Activated CD4-positive, alpha-beta T cell treated with anti-CD3 and anti-CD28 coated beads, Interleukin-2, Interleukin-6, amounts not matched to agents 100 ng/mL and 50 ng/mL, durations not matched to agents 16 hours and 8 hours (primary cell): ENCODE measurements around the gene RFTN2.
"Not testable (repeated sequence)": the region's sequence is repeated elsewhere in the genome, so short reads cannot be mapped to it uniquely, and the experiment has no call there.

Experiments
- DNase-seq: peaks from one replicate; pipeline ENCODE4 v3.0.0-alpha.2; 2020

RFTN2 gene

GRCh38 chr2:197601726-197602125 lies 73.7 kb downstream of the RFTN2 start:
- DNase-seq, result no peak

- DNase-seq, result no peak
Measured at GRCh38 chr2:197600306-197600705, 75.1 kb downstream of the RFTN2 start.

- peak; percentile 32 for DNase-seq
Measured at GRCh38 chr2:197599285-197599965, 76.0 kb downstream of the RFTN2 start.

- no peak for DNase-seq
Measured at GRCh38 chr2:197598450-197598849, 76.9 kb downstream of the RFTN2 start.

- no peak for DNase-seq
Measured at GRCh38 chr2:197597166-197597565, 78.2 kb downstream of the RFTN2 start.

- DNase-seq, result no peak
Measured at GRCh38 chr2:197596766-197597165, 78.6 kb downstream of the RFTN2 start.

- DNase-seq, result no peak
Measured at GRCh38 chr2:197591339-197592072, 83.9 kb downstream of the RFTN2 start.

- not testable (repeated sequence) for DNase-seq
Measured at GRCh38 chr2:197587255-197587654, 88.1 kb downstream of the RFTN2 start.

GRCh38 chr2:197580166-197580565 lies 95.2 kb downstream of the RFTN2 start:
- DNase-seq, result not testable (repeated sequence)

- not testable (repeated sequence) for DNase-seq
Measured at GRCh38 chr2:197578294-197578693, 97.1 kb downstream of the RFTN2 start.

- DNase-seq, result no peak
Measured at GRCh38 chr2:197577446-197577845, 97.9 kb downstream of the RFTN2 start.

- DNase-seq, result no peak
Measured at GRCh38 chr2:197576631-197577030, 98.8 kb downstream of the RFTN2 start.

- no peak for DNase-seq
Measured at GRCh38 chr2:197575987-197576386, 99.4 kb downstream of the RFTN2 start.

- DNase-seq, result no peak
Measured at GRCh38 chr2:197573608-197574007, 101.8 kb downstream of the RFTN2 start.

- DNase-seq, result no peak
Measured at GRCh38 chr2:197571627-197572271, 103.6 kb downstream of the RFTN2 start.

- no peak for DNase-seq
Measured at GRCh38 chr2:197560146-197560665, 115.2 kb downstream of the RFTN2 start.

GRCh38 chr2:197559681-197560080 lies 115.7 kb downstream of the RFTN2 start:
- no peak for DNase-seq

- DNase-seq, result no peak
Measured at GRCh38 chr2:197558393-197558792, 117.0 kb downstream of the RFTN2 start.

- DNase-seq, result no peak
Measured at GRCh38 chr2:197556456-197556855, 118.9 kb downstream of the RFTN2 start.

GRCh38 chr2:197555467-197555866 lies 119.9 kb downstream of the RFTN2 start:
- no peak for DNase-seq

GRCh38 chr2:197551260-197551659 lies 124.1 kb downstream of the RFTN2 start:
- not testable (repeated sequence) for DNase-seq

- DNase-seq, result no peak
Measured at GRCh38 chr2:197548582-197548981, 126.8 kb downstream of the RFTN2 start.

GRCh38 chr2:197547163-197547900 lies 128.1 kb downstream of the RFTN2 start:
- DNase-seq, result no peak
